AG04449 (cell line): Measurements from ENCODE around the gene EPYC.

Experiments
- CTCF ChIA-PET: fragments of 350-600 bp; formaldehyde crosslinking; extraction: SDS; loops from one replicate; lab custom pipeline; 2021; ENCODE audit warnings: antibody characterized with exemption; lab: Yijun Ruan, JAX
- POLR2A ChIA-PET: fragments of 400-600, 350-600 bp; formaldehyde crosslinking; extraction: SDS; loops from one replicate; lab custom pipeline; 2020; ENCODE audit warnings: antibody characterized with exemption, inconsistent platforms; lab: Yijun Ruan, JAX
- DNase-seq: peaks from one replicate; pipeline ENCODE4 v3.0.0-alpha.2; 2010; ENCODE audit warnings: low read depth, low spot score
- H3K4me3 ChIP-seq: 2 replicates; pipeline ENCODE4 v1.5.1; 2011; ENCODE audit warnings: low read depth, mild to moderate bottlenecking, control low read depth, low read length
- TF ChIP-seq, protein P1 (sequence below): IDR thresholded peaks from one replicate; pipeline ENCODE4 v1.5.1; 2011; ENCODE audit warnings: mild to moderate bottlenecking, moderate library complexity, low read length, control low read depth, inconsistent platforms; ENCODE audit not compliant: insufficient read depth; ENCODE audit errors: missing control alignments

EPYC gene

DNA sequence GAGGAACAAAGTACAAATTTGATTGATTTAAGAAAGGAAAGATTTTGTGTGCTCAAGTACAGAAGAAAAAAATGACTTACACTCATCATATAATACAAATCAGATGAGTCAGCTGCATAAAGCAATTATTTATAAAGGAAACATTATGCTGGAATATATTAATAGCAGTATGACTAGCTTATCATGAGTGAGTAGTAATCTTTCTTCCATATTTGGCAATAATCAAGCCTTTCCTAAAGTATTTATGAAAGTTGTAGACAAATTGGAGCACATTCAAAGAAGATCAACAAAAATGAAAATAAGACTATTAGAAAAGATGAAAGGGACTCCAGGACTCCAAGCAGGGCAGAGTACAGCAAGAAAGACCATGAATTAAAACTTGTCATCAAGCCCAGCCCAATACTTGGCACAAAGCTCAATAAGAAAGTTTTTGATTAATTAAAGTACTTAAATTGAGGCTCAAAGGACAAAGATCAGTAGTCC is 82.6 kb downstream of the EPYC start:
- DNase-seq, result no peak
- no peak overlapping the region for H3K4me3 ChIP-seq
- TF ChIP-seq, protein P1, sequence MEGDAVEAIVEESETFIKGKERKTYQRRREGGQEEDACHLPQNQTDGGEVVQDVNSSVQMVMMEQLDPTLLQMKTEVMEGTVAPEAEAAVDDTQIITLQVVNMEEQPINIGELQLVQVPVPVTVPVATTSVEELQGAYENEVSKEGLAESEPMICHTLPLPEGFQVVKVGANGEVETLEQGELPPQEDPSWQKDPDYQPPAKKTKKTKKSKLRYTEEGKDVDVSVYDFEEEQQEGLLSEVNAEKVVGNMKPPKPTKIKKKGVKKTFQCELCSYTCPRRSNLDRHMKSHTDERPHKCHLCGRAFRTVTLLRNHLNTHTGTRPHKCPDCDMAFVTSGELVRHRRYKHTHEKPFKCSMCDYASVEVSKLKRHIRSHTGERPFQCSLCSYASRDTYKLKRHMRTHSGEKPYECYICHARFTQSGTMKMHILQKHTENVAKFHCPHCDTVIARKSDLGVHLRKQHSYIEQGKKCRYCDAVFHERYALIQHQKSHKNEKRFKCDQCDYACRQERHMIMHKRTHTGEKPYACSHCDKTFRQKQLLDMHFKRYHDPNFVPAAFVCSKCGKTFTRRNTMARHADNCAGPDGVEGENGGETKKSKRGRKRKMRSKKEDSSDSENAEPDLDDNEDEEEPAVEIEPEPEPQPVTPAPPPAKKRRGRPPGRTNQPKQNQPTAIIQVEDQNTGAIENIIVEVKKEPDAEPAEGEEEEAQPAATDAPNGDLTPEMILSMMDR, result no peak
- POLR2A ChIA-PET, result interaction anchor here (0.7 kb wide), 1 partner anchor 22 kb away, joined by 3 read pairs; no protein-coding TSS in a partner anchor
- CTCF ChIA-PET, result interaction anchor here (1.2 to 3.6 kb wide), 6 partner anchors 13 to 227 kb away, joined by 4 to 24 read pairs (median 5); no protein-coding TSS in a partner anchor

- ChIA-PET CTCF (interaction anchor here (1.2 to 3.6 kb wide), 6 partner anchors 12 to 226 kb away, joined by 4 to 24 read pairs (median 5); no protein-coding TSS in a partner anchor), POLR2A (interaction anchor here (0.7 kb wide), 1 partner anchor 21 kb away, joined by 3 read pairs; no protein-coding TSS in a partner anchor)
- TF ChIP-seq, protein P1, result no peak
- H3K4me3 ChIP-seq, result no peak overlapping the region
- DNase-seq, result no peak
Observed at GRCh38 chr12:90921536-90921935, 83.2 kb downstream of the EPYC start.

DNA sequence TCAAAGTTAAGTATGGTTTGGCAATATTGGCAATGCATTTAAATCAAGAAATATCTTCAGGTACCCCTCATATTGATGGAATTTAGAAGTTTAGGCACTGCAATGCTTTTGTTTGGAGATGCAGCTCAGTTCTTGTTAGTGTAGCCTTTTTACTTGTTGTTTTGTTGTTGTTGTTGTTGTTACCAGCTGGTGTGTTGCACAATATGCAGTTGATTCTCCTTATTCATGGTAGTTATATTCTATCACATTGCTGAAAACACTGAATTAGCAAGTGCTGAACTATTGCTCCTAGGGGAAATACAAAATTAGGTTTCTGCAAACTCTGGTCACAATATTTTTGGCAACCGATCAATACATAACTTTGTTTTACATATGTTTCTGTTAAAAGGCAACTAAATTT is 84.5 kb downstream of the EPYC start:
- no peak for DNase-seq
- CTCF ChIA-PET, result interaction anchor here (1.1 to 3.4 kb wide), 2 partner anchors 11 to 21 kb away, joined by 4 to 24 read pairs; no protein-coding TSS in a partner anchor
- no peak overlapping the region for H3K4me3 ChIP-seq
- POLR2A ChIA-PET, result no interaction called here
- TF ChIP-seq, protein P1, result no peak

DNA sequence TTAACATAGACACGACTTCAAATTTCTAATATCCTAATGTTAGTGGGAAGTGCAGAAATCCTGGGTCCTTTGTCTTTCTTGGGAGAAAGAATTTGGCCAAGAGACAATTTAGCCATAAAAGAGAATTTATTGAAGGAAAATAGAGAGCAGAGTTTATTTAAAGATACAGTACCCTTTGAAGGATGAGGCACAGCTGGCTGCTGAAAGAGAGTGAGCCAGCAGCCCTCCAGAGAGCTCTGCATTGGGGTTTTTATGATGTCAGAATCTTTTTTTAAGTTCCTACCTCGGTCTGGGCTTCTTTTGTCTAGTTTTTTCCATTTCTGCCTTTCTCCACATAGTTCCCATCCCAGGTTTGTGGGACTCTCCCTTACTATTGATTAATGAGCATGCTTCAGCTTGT is 87.3 kb downstream of the EPYC start:
- TF ChIP-seq, protein P1, result no peak
- DNase-seq, result no peak
- ChIA-PET POLR2A (no interaction called here), CTCF (interaction anchor here (1.1 to 1.2 kb wide), 2 partner anchors 8 to 10 kb away, joined by 4 to 6 read pairs; no protein-coding TSS in a partner anchor)
- H3K4me3 ChIP-seq, result no peak overlapping the region

- no peak for DNase-seq
- TF ChIP-seq, protein P1, result no peak
- no peak overlapping the region for H3K4me3 ChIP-seq
- POLR2A ChIA-PET, result no interaction called here
- CTCF ChIA-PET, result interaction anchor here (1.2 kb wide), 1 partner anchor 9 kb away, joined by 4 read pairs; no protein-coding TSS in a partner anchor
Observed at GRCh38 chr12:90916516-90916915, 88.3 kb downstream of the EPYC start.

GRCh38 chr12:90915353-90915752 is 89.4 kb downstream of the EPYC start:
- TF ChIP-seq, protein P1, result no peak
- DNase-seq, result no peak
- H3K4me3 ChIP-seq, result no peak overlapping the region
- ChIA-PET POLR2A (no interaction called here), CTCF (interaction anchor here (0.9 to 1.7 kb wide), 2 partner anchors 8 to 25 kb away, joined by 3 to 4 read pairs; no protein-coding TSS in a partner anchor)
